Measurements from ENCODE around the gene CYTH3.

GRCh38 chr7:6160191-6160623 lies 112.2 kb downstream of the CYTH3 start:
- TF ChIP-seq CTCF (IDR thresholded peaks at IDR 0.05) (peak; percentile 39 to 78 (median 62)), POLR2AphosphoS5 (IDR thresholded peaks at IDR 0.05; ENCODE audit: insufficient read depth in 1 of 2, low read depth in 1 of 2) (peak in 1 of 2 donors; percentile 42)

Measured in vagina (tissue), 2 donors.